ENCODE data around the gene SUSD4.

Gene SUSD4

GRCh38 chr1:223175032-223175431 is 188.9 kb downstream of the SUSD4 start:
- no peak for DNase-seq
